Astrocyte of the spinal cord (primary cell): ENCODE data around the gene SCYGR1.

Source experiments
- DNase-seq: peaks from one replicate; pipeline ENCODE4 v3.0.0; 2011; ENCODE audit warnings: low read depth, low spot score
- H3K4me3 ChIP-seq: 2 replicates; pipeline ENCODE4 v1.5.1; 2011; ENCODE audit warnings: low read depth, mild to moderate bottlenecking, low read length, moderate library complexity
- CTCF ChIP-seq: IDR thresholded peaks from 2 replicates; pipeline ENCODE4 v1.5.1; 2012; ENCODE audit warnings: low read depth, mild to moderate bottlenecking, low read length, inconsistent platforms
- in situ Hi-C: cut with HindIII; loops from 2 replicates; pipeline ENCODE4 v1.10.0; 2017; ENCODE audit warnings: low sequenced_read_pairs

SCYGR1 gene

DNA sequence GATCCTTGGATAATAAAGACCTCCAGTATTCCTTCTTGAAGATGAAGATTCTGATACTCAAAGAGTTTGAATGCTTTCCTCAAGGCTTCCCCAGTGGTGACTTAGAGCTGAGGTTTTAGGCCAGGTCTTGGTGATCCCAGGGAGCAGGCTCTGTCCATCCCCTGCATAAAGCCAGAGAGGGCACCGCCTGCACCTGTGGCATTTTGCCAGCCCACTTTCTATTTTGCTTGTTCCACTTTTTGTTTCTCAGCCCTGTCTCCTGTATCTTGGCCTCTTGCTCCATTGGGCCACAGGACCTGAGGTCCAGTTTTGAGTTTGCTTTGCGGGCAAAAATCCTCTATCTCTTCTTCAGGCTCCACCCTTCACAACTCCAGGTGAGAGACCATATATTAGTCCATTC, 6.7 kb upstream of the SCYGR1 start:
- TF ChIP-seq CTCF, result no peak
- DNase-seq, result no peak
- no peak overlapping the region for H3K4me3 ChIP-seq
- in situ Hi-C loops, result no loop called here

GRCh38 chr2:227390468-227391256, 2.9 kb upstream of the SCYGR1 start:
- H3K4me3 ChIP-seq, result no peak overlapping the region
- DNase-seq, result no peak
- in situ Hi-C loops, result no loop called here
- no peak for TF ChIP-seq CTCF

GRCh38 chr2:227389661-227390060, 1.9 kb upstream of the SCYGR1 start:
- no peak for DNase-seq
- no peak for TF ChIP-seq CTCF
- no peak overlapping the region for H3K4me3 ChIP-seq
- in situ Hi-C loops, result no loop called here

DNA sequence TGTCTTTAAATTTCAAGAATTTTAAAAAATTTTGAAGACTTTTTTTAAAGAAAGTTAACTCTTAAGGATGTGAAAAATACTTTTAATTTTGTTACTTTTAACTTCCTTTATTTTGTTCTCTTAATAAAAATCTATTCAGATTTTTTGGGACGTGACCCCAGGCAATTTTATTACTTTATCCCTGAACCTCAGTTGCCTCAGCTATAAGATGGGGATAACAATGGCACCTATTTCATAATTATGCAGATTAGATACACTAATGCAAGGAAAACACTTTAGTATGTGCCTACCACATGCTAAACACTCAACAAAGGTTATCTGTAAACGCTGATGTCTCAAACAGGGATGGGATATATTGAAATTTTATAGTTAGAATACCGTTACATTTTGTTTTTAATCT, 1.5 kb upstream of the SCYGR1 start:
- no peak overlapping the region for H3K4me3 ChIP-seq
- in situ Hi-C loops, result no loop called here
- DNase-seq, result no peak
- TF ChIP-seq CTCF, result no peak

GRCh38 chr2:227388537-227389011, 825 bp upstream of the SCYGR1 start:
- in situ Hi-C loops, result no loop called here
- TF ChIP-seq CTCF, result no peak
- H3K4me3 ChIP-seq, result no peak overlapping the region
- DNase-seq, result peak; percentile 82

- in situ Hi-C loops, result no loop called here
These were observed 1.1 kb downstream of the SCYGR1 start for GRCh38 chr2:227386630-227387029.

More at GRCh38 chr2:227386630-227387029, 1.1 kb downstream of the SCYGR1 start:
- no peak for TF ChIP-seq CTCF
- no peak overlapping the region for H3K4me3 ChIP-seq
- DNase-seq, result no peak
